CD4-positive, alpha-beta T cell treated with Interleukin-21 for 1 hour (primary cell): Measurements from ENCODE around the gene NPBWR2.

Experiments
- DNase-seq: peaks from one replicate; pipeline ENCODE4 v3.0.0-alpha.2; 2020

The NPBWR2 gene

GRCh38 chr20:64116541-64117431 lies 9.4 kb upstream of the NPBWR2 start:
- no peak for DNase-seq

DNA sequence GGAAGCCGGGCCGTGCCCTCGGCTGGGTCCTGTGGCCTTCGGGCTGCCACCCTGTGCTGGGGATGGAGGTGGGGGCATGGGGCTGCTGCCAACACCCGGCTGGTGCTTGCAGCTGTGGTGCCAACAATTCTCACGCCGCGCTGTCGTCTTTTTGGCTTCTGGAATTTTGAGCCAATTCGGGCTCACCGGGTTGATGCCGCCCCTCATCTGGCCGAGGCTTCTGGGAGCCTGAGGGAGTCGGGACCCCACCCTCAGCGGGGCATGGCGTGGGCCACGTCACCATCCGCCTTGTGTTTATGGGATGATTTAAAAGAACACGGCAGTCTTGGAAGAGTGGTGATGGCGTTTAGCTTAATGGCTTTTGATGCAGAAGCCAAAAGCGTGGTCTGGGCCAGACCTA lies 8.7 kb upstream of the NPBWR2 start:
- DNase-seq: no peak

- no peak for DNase-seq
These were observed 8.0 kb upstream of the NPBWR2 start for GRCh38 chr20:64115171-64115911.

DNA sequence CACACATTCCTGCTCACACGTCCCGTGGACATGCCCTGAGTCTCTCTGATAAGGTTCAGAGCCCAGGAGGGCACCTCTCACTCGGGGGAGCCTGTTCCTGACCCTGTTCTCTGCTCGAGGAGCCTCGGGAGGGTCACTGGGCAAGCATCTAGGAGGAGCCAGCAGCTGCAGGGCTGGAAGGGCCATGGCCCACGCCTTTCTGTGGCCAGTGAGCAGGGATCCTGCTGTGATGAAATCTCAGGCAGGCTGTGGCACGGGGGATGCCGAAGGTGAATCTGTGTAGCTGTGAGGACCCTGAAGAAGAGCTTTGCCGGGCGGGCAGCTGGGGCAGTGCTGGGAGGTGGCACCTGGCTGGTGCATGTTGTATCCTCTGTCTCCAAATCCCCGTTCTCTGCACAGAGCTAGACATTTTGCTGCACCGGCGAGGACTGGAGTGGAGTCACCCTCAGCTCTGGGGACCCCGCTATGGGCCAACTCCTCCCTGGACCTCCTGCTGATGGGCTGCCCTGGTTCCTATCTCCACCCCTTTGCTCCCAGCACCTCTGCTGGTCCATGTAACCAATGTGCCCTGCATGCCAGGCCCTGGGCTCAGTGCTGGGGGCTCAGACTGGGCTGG lies 7.1 kb upstream of the NPBWR2 start:
- DNase-seq: no peak

- no peak for DNase-seq
These were observed 6.5 kb upstream of the NPBWR2 start for GRCh38 chr20:64113796-64114355.

DNA sequence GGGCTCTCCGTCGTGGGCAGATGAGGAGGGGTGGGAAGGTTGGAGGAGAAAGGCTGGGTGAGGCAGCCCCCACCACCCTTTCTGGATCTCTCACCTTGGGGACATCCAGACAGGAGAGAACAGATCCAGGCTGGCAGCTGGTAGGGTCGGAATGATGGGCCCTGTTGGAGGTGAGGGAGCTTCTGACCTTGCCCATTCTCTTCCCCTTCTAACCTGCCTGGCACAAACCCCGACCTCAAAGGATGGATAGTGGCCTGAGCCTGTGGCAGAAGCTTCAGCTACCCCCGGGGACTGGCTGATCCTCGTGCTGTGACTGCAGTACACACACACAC lies 6.0 kb upstream of the NPBWR2 start:
- no peak for DNase-seq

- no peak for DNase-seq
These were observed 5.5 kb upstream of the NPBWR2 start for GRCh38 chr20:64112691-64113443.

DNA sequence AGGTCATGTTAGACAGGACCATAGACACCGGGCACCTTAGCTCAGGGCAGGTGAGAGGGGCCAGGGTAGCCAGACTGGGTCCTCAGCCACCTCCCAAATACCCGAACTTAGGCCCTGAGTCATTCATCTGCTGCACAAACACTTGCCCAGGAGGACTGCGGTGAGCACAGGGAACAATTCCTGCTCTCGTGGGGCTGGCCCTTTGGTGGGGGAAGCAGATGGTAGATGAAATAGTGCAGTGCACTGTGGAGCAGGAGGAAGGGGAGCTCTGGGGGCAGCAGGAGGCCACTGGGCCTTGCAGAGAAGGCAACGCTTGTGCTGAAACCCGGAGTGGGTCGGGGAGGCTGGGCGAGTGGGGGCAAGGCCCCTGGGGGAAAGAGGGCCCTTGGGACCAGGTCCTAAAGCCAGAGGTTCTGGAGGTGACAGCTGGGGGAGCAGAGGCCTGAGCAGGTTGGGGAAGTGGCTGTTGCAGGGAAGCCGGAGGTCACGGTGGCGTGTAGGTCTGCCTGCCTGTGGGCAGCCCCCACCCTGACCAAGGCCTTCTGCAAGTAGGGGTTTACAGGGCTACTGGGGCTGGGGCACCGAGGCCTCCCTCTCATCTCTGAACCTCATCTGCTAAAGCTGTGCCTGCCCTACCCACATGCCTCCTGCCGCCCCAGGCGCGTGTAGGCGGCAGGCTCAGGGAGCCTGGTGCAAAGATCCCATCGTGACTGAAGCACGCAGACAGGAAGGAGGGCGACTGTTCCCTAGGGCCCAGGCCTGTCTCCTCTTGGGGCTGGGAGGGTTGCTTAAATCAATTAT lies 4.7 kb upstream of the NPBWR2 start:
- DNase-seq: no peak

DNA sequence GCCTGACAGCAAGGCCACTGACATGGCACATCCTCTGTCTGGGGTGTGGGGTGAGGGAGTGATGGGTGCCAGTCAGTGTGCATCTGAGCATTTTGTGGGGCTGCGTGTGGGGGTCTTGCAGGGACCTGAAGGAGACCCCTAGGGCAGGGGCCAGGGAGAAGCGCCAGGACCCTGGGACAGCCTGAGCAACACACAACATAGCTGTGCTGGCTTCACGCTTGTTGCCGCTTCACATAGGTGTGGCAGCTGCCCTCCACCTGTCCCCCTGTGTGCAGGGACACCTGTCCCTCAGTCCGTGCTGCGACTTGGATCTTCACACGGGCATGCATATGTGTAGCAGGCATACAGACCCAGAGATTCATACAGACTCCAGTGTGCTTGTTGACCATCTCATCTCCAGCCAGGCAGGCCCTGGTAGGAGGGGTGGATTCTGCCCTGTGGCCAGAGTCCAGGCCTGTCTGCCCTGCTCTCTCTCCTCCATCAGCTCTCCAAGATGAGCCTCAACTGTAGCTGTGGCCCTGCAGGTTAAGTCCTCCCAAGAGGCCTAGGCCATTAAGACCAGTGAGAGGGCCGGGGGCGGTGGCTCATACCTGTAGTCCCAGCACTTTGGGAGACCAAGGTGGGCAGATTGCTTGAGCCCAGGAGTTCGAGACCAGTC lies 3.2 kb upstream of the NPBWR2 start:
- DNase-seq: no peak

- DNase-seq: no peak
These were observed 2.5 kb upstream of the NPBWR2 start for GRCh38 chr20:64109831-64110391.

DNA sequence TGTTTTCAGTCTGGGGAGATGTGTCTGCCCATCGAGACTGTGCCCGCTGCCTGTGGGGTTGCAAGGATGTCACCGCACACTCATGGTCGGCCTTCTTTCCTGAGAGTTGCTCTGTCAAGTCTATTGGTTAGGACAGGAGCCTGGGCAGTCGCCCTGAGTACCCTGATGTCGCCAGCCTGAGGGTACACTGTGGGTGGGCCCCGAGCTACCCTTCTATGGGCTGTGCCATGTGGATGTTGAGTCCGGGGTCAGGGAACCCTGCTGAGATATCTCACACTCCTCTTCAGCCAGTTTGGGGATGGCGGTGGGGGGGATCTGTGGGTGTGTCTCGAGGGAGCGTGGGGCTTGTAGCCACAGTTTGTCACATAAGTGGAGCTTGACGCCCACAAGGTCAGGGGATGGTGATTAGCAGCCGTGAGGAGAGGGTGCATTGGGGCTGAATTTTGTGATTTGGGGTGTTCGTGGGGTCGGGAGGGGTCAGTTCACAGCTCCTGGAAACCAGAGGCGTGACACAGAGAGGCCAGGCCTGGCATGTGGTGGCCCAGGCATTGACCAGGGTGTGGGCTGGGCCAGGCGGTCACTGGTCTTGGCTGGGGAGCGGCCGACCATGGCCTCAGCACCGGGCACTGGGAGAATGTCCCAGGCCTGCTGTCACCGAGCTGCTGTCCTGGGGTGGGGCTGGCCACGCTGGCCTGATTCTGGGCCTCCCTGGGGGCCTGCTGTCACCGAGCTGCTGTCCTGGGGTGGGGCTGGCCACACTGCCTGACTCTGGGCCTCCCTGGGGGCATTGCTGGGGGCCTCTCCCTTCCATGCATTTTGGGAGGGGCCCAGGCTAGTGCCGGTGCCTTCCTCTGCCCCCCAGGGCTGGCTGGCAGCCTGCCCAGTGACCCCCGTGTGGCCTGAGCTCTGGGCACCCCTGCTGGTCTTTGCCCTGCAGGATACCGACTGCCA lies 1.6 kb upstream of the NPBWR2 start:
- DNase-seq: no peak

DNA sequence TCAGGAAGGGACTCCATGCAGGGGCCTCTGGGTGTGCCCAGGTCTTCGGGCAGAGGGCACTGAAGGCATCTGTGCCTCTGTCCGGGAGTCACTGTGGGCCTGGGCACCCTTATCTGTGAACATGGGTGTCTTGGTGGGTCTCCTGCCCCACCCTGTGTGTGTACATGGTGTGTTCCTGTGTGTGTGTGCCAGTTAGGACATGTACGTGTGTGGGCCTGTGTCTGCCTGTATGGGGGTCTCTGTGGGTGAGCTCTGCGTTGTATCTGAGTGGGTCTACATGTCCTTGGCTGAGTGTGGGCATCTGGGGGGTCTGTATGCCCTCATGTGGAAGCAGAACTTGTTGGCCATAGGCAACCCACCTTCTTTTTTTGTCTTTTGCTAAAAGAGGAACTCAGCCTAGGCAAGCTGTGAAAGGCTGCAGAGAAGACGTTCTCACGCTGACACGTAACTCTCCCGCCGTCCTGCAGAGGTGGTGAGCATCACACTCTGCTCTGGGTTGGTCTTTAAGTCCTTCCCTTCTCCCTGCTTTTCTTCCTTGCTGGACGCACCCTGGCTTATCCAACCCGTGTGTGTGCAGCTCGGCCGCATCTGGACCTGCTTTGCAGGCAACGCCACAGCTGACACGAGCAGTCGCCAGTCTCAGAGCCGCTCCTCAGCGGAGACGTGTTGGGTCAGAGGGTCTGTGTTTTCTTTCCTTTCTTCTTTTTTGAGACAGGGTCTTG lies 532 bp upstream of the NPBWR2 start:
- DNase-seq: no peak

- DNase-seq: no peak
These were observed 867 bp downstream of the NPBWR2 start for GRCh38 chr20:64106435-64106961.

DNA sequence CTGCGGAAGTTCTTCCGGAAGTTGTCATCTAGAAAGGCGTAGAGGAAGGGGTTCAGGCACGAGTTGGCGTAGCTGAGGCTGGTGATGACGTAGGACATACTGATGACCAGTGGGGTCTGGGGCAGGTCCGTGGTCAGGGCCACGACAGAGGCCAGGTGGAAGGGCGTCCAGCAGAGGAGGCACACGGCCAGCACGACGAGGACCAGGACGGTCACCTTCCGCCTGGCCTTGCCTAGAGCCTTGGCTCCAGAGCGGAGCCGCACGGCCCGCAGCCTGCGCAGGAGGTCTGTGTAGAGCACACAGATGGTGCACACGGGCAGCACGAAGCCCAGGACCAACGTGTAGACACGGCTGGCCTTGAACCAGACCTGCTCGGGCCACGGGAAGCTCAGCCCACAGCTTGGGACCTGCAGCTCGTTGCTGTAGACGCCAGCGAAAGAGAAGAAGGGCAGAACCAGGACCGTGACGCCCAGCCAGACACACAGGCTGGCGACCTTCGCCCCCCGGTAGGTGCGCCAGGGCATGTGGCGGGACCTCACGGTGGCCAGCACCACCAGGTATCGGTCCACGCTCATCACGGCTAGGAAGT lies 1.4 kb downstream of the NPBWR2 start:
- DNase-seq: no peak

- DNase-seq: no peak
These were observed 2.5 kb downstream of the NPBWR2 start for GRCh38 chr20:64104667-64105451.

GRCh38 chr20:64103871-64104666 lies 3.3 kb downstream of the NPBWR2 start:
- no peak for DNase-seq
